ENCODE results near the gene C1orf198. TPM values are rescaled to one million over a fixed set of nuclear protein-coding genes. Genes with fewer than 3 reads are reported as not detected.

The C1orf198 gene
- total and polyA plus RNA-seq, 8 donors, result 16.5 to 35.3 (median 20.7) TPM

GRCh38 chr1:230806552-230806951 is 61.8 kb downstream of the C1orf198 start:
- H3K36me3 ChIP-seq, result no peaks in the 10 kb centered on the region
- FAIRE-seq (no peak), DNase-seq (no peak), ATAC-seq (no peak)
- no peak for TF ChIP-seq CTCF (IDR thresholded peaks at IDR 0.05)
- H3K9me3 ChIP-seq, result no peaks in the 10 kb centered on the region
- peaks cover 0 to 6% (median 0%) of the 10 kb centered on the region in 3 donors for H3K4me1 ChIP-seq
- H3K27me3 ChIP-seq, result no peaks in the 10 kb centered on the region
- intact Hi-C loops (cut with DNase I), result no loop called here
- H3K27ac ChIP-seq, result peak overlapping the region in 1 of 4 donors; percentile 65
- H3K4me3 ChIP-seq, result no peak overlapping the region
- WGBS, 2 donors, result 50 to 71% methylated on average over 2 of the region's 2 CpGs

GRCh38 chr1:230804396-230804795 is 63.9 kb downstream of the C1orf198 start:
- peaks cover 0 to 6% (median 0%) of the 10 kb centered on the region in 3 donors for H3K4me1 ChIP-seq
- 84 to 87% methylated on average over 2 of the region's 2 CpGs for WGBS, 2 donors
- H3K27ac ChIP-seq, result no peak overlapping the region
- intact Hi-C loops (cut with DNase I), result no loop called here
- ATAC-seq (no peak), DNase-seq (no peak), FAIRE-seq (no peak)
- TF ChIP-seq CTCF (IDR thresholded peaks at IDR 0.05), result no peak
- no peaks in the 10 kb centered on the region for H3K27me3 ChIP-seq
- H3K9me3 ChIP-seq, result no peaks in the 10 kb centered on the region
- no peak overlapping the region for H3K4me3 ChIP-seq
- H3K36me3 ChIP-seq, result no peaks in the 10 kb centered on the region

GRCh38 chr1:230800891-230801840 is 67.2 kb downstream of the C1orf198 start:
- intact Hi-C loops (cut with DNase I), result no loop called here
- 79 to 85% methylated on average over 9 of the region's 9 CpGs for WGBS, 2 donors
- no peak for ATAC-seq
- FAIRE-seq, result no peak
- Histone ChIP-seq H3K27ac (no peak overlapping the region), H3K4me1 (no peaks in the 10 kb centered on the region), H3K36me3 (no peaks in the 10 kb centered on the region), H3K27me3 (no peaks in the 10 kb centered on the region), H3K9me3 (no peaks in the 10 kb centered on the region), H3K4me3 (no peak overlapping the region)
- no peak for TF ChIP-seq CTCF (IDR thresholded peaks at IDR 0.05)
- no peak for DNase-seq

GRCh38 chr1:230798491-230798890 is 69.8 kb downstream of the C1orf198 start:
- FAIRE-seq (no peak), DNase-seq (no peak), ATAC-seq (no peak)
- Histone ChIP-seq H3K9me3 (no peaks in the 10 kb centered on the region), H3K36me3 (no peaks in the 10 kb centered on the region), H3K4me1 (no peaks in the 10 kb centered on the region), H3K27me3 (no peaks in the 10 kb centered on the region), H3K27ac (no peak overlapping the region), H3K4me3 (no peak overlapping the region)
- WGBS, 2 donors, result 65 to 79% methylated on average over 5 of the region's 5 CpGs
- intact Hi-C loops (cut with DNase I), result loop anchor here in 2 of 3 donors (5.0 to 10.0 kb wide), 3 partner anchors 119 to 416 kb away; no protein-coding TSS in a partner anchor
- no peak for TF ChIP-seq CTCF (IDR thresholded peaks at IDR 0.05)

GRCh38 chr1:230797942-230798365 is 70.4 kb downstream of the C1orf198 start:
- peak; percentile 92 to 98 (median 95) for ATAC-seq
- no peak for FAIRE-seq
- 22 to 27% methylated on average over 7 of the region's 7 CpGs for WGBS, 2 donors
- intact Hi-C loops (cut with DNase I), result loop anchor here in 2 of 3 donors (5.0 to 10.0 kb wide), 3 partner anchors 119 to 417 kb away; no protein-coding TSS in a partner anchor
- no peaks in the 10 kb centered on the region for H3K4me1 ChIP-seq
- no peaks in the 10 kb centered on the region for H3K9me3 ChIP-seq
- H3K36me3 ChIP-seq, result no peaks in the 10 kb centered on the region
- no peaks in the 10 kb centered on the region for H3K27me3 ChIP-seq
- DNase-seq, result peak; percentile 39 to 66 (median 54)
- peak; percentile 49 to 56 (median 53) for TF ChIP-seq CTCF (IDR thresholded peaks at IDR 0.05)
- H3K27ac ChIP-seq, result no peak overlapping the region
- H3K4me3 ChIP-seq, result no peak overlapping the region
